Stimulated activated CD4-positive, alpha-beta T cell treated with anti-CD3 and anti-CD28 coated beads, Interleukin-4, amount 100 ng/mL, for 24 hours (primary cell): ENCODE data around the gene SAMD1.

Source experiments
- DNase-seq: peaks from one replicate; pipeline ENCODE4 v3.0.0-alpha.2; 2020

The SAMD1 gene

GRCh38 chr19:14090509-14091080, at the start of gene SAMD1:
TSS of gene SAMD1 (minus strand) at chr19:14090751.
- DNase-seq, result peak; percentile 82

- DNase-seq, result no peak
Measured at GRCh38 chr19:14139944-14140343, 49.4 kb upstream of the SAMD1 start.

DNA sequence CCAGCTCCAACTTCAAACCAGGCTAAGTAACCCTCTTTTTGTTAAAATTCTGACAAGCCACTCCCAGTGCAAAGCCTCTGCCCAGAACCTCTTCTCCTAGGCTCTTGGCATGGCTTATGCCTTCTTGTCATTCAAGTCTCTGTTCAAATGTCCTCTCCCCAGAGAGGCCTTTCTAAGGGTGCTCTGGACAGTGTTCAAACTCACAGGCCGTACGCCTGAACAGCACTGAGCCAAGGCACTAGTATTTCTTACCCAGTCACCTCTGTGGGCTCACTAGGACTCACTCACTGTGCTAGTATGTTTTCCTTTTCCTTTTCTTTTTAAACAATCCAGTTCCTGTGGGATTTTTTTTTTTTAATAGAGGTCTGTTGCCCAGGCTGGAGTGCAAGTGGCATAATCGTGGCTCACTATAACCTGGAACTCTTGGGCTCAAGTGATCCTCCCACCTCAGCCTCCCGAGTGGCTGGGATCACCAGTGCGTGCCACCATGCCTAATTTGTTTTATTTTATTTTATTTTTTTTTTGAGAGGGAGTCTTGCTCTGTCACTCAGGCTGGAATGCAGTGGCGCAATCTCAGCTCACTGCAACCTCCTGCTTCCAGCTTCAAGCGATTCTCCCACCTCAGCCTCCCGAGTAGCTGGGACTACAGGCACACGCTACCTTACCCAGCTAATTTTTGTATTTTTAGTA, 48.2 kb upstream of the SAMD1 start:
- no peak for DNase-seq

- DNase-seq, result peak; percentile 98
Measured at GRCh38 chr19:14136509-14137281, 46.1 kb upstream of the SAMD1 start, which contains the start of gene ASF1B. TSS of gene ASF1B (minus strand) at chr19:14136589. CDS start at chr19:14136456, 133 bp downstream.

DNA sequence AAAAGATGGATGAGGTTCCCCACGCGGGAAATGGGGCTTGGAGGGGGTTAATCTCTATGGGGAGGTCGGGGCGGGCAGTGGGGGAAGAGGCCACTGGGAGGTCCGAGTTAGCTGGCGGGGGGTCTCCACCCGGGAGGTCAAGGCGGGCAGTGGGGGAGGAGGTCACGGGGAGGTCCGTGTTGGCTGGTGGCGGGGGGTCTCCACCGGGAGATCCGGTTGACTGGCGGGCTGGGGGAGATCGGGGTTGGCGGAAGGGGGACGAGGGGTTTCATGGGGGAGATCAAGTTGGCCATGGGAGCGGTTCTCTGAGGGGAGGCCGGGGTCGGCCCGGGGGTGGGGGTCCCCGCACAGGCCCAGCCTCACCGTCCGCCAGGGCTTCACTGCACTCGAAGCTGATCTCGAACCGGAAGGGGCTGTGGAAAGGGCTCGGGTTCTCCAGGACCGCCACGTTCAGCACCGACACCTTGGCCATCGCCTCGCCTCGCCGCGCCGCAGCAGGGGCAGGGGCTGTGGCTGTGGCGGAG, 45.5 kb upstream of the SAMD1 start:
- DNase-seq, result no peak

DNA sequence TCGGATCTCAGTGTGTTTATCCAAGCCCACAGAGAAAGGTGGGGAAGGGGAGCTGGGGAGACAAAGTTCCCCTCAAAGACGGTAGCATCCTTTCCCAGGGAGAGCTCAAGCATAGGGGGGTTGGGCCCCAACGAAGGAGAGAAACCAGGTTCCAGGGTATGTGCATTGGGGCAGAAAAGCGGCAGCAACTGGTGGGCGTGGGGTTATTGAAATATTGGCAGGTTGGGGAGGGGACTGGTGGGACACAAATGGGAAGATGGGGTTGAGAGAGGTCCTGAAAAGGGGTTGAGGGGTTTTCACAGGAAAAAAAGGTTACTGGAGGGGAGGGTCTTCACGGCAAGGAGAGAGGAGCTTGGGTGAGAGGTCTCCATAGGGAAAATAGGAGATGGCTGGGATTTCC, 44.8 kb upstream of the SAMD1 start:
- DNase-seq, result no peak

DNA sequence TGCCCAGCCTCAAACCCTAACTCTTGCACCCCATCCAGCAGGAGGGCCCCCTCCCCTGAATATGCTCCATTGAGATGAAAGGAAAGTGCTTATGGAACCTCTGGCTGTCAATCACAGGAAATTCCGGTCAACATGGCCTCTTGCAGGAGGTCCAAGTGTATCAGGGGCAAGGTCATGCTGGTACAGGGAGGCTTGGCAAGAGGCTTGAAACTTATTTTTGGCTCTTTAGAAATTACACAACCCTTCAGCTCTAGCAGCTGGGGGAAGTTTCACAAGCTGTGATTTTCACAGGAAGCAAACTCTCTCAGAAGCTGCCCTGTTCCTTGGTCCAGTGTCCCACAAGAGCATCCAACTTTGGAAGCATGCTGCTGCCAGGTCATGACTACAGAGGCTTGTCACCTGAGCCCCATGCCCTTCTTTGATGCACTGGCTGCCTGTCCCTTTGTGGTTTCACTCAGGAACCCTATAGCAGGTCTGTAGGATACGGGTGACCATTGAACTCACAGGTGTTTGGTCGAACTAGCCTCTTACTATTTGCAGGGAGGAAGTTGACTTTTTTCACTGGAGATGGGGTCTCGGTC, 37.5 kb upstream of the SAMD1 start:
- no peak for DNase-seq

GRCh38 chr19:14127176-14127575, 36.6 kb upstream of the SAMD1 start:
- DNase-seq, result no peak

- DNase-seq, result no peak
Measured at GRCh38 chr19:14122924-14123323, 32.4 kb upstream of the SAMD1 start.

DNA sequence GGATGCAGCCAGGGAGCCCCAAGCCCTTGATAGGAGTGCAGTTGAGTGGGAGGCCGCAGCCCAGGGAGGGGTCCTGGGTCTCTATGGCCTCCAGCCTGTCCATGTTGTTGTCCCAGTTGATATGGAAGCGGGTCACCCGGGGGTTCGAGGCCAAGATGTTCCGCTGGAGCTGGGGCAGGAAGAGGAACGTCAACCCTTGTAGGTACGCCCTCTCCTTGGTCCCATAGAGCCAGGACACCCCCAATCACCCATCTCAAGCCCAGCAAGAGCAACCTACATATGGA, 29.9 kb upstream of the SAMD1 start:
- no peak for DNase-seq

- DNase-seq, result no peak
Measured at GRCh38 chr19:14119644-14120496, 29.3 kb upstream of the SAMD1 start.

GRCh38 chr19:14119146-14119545, 28.6 kb upstream of the SAMD1 start:
- no peak for DNase-seq

DNA sequence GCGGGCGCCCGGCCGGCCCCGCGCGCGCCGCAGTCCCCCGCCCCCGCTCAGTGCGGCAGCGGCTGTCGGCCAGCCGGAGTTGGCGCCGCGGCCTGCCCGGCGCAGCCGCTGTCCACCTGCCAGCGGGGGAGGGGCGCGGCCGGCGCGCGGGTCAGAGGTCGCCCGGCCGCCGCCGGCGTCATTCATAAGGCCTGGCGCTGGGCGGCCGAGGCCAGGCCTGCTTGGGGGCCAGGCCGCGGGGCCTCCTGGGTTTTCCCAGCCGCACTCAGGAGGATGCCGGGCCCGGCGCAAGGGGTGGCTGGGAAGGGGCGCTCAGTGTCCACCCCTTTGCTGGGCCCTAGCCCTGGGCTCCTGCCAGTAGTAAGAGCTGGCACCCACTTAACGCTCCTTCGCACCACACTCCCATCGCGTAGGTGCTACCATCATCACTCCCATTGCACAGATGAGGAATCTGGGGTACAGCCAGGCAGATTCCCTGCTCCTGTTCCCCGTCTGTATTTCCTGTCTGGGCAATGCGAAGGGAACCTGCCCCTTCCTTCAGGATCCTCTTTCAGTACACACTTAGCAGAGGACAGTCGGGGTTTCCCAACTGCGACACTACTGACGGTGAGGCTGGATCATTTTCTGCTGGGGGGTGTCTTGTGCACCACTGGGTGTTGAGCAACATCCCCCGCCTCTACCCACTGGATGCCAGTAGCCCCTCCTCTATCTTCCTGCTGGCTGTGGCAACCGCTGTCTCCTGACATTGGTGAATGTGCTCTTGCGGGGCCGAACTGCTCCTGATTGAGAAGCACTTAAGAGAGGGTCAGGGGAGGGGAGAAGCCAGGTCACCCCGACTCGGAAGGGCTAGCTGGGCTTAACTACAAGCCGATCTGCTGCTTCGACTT, 27.9 kb upstream of the SAMD1 start:
- peak; percentile 47 for DNase-seq

DNA sequence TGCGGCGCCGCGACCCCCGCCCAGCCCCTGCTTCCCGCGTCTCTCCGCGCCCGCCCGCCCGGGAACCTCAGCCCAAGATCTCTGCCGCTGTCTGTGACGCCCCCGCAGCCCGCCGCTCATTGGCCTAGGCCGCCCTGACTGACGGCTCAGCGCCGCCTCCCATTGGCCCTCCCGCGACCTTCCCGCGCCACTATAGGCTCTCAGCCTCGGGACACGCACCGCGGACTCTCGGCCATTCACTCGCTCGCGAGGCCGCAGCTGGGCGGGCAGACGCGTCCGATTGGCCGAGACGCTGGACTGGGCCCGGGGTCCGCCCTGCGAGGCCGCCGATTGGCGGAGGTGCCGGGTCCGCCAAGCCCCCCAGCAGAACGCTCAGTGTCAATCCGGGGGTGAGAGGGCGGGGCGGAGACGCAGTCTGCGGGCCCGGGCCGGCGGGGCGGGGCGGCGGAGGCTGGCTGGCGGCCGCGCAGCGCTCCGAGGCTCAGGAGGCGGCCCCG, 27.2 kb upstream of the SAMD1 start, which contains the start of gene PRKACA:
Gene PRKACA (minus strand): TSS at position 95 of the 497 bp plus-strand sequence. CDS start 215 bp downstream, outside the sequence.
- DNase-seq, result peak; percentile 98

GRCh38 chr19:14116918-14117578, 26.5 kb upstream of the SAMD1 start:
- DNase-seq, result peak; percentile 17

GRCh38 chr19:14116525-14116917, 26.0 kb upstream of the SAMD1 start:
- no peak for DNase-seq

- DNase-seq, result no peak
Measured at GRCh38 chr19:14115756-14116155, 25.2 kb upstream of the SAMD1 start.

GRCh38 chr19:14114854-14115253, 24.3 kb upstream of the SAMD1 start:
- DNase-seq, result peak; percentile 59

GRCh38 chr19:14114439-14114838, 23.9 kb upstream of the SAMD1 start:
- DNase-seq, result no peak

DNA sequence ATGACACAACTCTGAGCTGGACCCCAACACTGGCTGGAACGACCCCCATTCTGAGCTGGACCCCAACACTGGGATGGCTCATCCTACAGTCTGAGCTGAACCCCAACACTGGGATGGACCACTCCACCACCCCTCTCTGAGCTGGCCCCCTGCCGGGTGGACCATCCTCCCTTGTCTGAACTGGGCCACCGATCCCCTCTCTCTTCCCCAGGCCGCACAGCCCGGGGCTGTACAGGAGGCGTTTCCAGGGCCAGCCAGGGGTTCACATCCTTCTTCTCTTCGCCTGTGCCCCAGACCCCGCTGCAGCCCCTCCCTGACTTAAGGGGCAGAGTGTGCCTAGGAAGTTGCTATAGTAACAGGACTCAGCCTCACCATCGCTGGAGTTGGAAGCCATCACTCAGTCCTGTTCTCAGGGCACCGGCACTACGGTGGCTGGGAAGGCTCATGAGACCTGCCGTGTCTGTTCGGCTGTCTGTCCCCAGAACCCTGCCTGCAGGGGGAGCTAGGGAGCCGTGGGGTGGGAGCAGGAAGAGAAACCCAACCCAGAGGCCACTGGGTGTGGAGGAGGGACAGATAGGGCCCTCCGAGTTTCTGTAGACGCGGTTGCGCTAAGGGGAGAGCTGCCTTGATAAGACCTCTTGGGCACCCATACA, 23.3 kb upstream of the SAMD1 start:
- peak; percentile 52 for DNase-seq
